Left cardiac atrium (tissue), 4 donors: ENCODE results near the gene ALOX12B. TPM values are rescaled to one million over a fixed set of nuclear protein-coding genes. Genes with fewer than 3 reads are reported as not detected.
"Not testable (repeated sequence)": the region's sequence is repeated elsewhere in the genome, so short reads cannot be mapped to it uniquely, and the experiment has no call there.

Source experiments
- ATAC-seq, 2 donors: fragments of 200-7000 bp; cut with Tn5 transposase; one replicate each; pipeline ENCODE4 v1.9.1; 2020; ENCODE audit warnings: mild to moderate bottlenecking in 2 of 2, moderate library complexity in 2 of 2
- DNase-seq: peaks from one replicate; pipeline ENCODE4 v3.0.0-alpha.2; 2020
- intact Hi-C, 2 donors: fragments of 100-400 bp; cut with DNase I; formaldehyde crosslinking; loops; one replicate each; pipeline versions ENCODE4 v1.14.1 to v1.15.1; 2022 to 2023
- microRNA-seq, 2 donors: library from miRNA; unstranded; fragments of <30 nt; microRNA quantifications; one replicate each; pipeline ENCODE4 v1.2.0, GENCODE V29; 2020
- total RNA-seq, 2 donors: library from RNA; stranded (reverse); fragmentation: NEBNext Ultra II Directional; extraction: Animal tissue kit (Norgen Biotek cat#: 25700); gene quantifications; one replicate each; pipeline ENCODE4 v1.2.1, GENCODE V29; 2021
- donor health status: DM: no; HTN: yes; CAD: no.
- donor health status: DM: no; HTN: yes; CAD: no; lungs with severe emphysema.
- donor health status: DM: yes; HTN: yes; CAD: no.
- donor health status: Dilated cardiomyopathy.

Gene ALOX12B
- total RNA-seq, 2 donors from 2014 or later = not detected

- intact Hi-C loops = no loop called here
- no peak for ATAC-seq
- DNase-seq = no peak
Measured at GRCh38 chr17:8032442-8032841, 55.1 kb downstream of the ALOX12B start.

- DNase-seq (no peak), ATAC-seq (no peak)
- intact Hi-C loops = no loop called here
Measured at GRCh38 chr17:8031950-8032349, 55.6 kb downstream of the ALOX12B start.

- ATAC-seq = no peak
- DNase-seq = no peak
- intact Hi-C loops = no loop called here
Measured at GRCh38 chr17:8031261-8031661, 56.3 kb downstream of the ALOX12B start.

GRCh38 chr17:8029121-8029520, 58.4 kb downstream of the ALOX12B start:
- intact Hi-C loops = no loop called here
- DNase-seq = no peak
- ATAC-seq = no peak

GRCh38 chr17:8025176-8025911, 62.2 kb downstream of the ALOX12B start:
- DNase-seq (no peak), ATAC-seq (no peak)
- intact Hi-C loops = no loop called here

GRCh38 chr17:8024161-8024560, 63.4 kb downstream of the ALOX12B start:
- intact Hi-C loops, DNase-seq, ATAC-seq: not testable (repeated sequence)

Small RNAs within 50 kb of the gene (microRNA-seq; reads per million reads assigned to microRNA genes)
- gene MIR4314 = 0 reads per million in 2 donors

Other genes starting within 250 kb of the ALOX12B start
- gene TMEM88, start 232.7 kb downstream of the ALOX12B start, total RNA-seq = 10 to 100 TPM; 32.5 to 33.6 TPM
- gene NAA38, start 230.2 kb downstream of the ALOX12B start, total RNA-seq = 10 to 100 TPM; 66.9 to 83.1 TPM
- 10 to 100 TPM; 15.6 to 17.1 TPM for gene CYB5D1, start 229.7 kb downstream of the ALOX12B start, total RNA-seq
- 10 to 100 TPM; 24.9 to 32.9 TPM for gene CHD3, start 198.9 kb downstream of the ALOX12B start, total RNA-seq
- 1 to 10 TPM; 1.1 to 1.3 TPM for gene RNF227, start 171.4 kb downstream of the ALOX12B start, total RNA-seq
- gene KCNAB3, start 157.9 kb downstream of the ALOX12B start, total RNA-seq = under 1 TPM; 0.71 to 0.97 TPM
- gene TRAPPC1, start 155.8 kb downstream of the ALOX12B start, total RNA-seq = 100 to 1,000 TPM in 1 of 2 donors, 10 to 100 TPM in 1; 79.6 to 107 TPM
- 10 to 100 TPM; 13.6 to 14.8 TPM for gene CNTROB, start 155.5 kb downstream of the ALOX12B start, total RNA-seq
- under 1 TPM; 0.10 to 0.38 TPM for gene GUCY2D, start 85.1 kb downstream of the ALOX12B start, total RNA-seq
- gene ALOX15B, start 48.7 kb downstream of the ALOX12B start, total RNA-seq = under 1 TPM in 1 of 2 donors, not detected in 1; 0.39 TPM
- not detected for gene ALOXE3, start 30.8 kb upstream of the ALOX12B start, total RNA-seq
- under 1 TPM; 0.38 to 0.47 TPM for gene HES7, start 36.4 kb upstream of the ALOX12B start, total RNA-seq
- gene PER1, start 64.7 kb upstream of the ALOX12B start, total RNA-seq = 100 to 1,000 TPM; 125 to 134 TPM
- gene VAMP2, start 75.2 kb upstream of the ALOX12B start, total RNA-seq = 10 to 100 TPM; 59.1 to 72.3 TPM
- gene TMEM107, start 88.7 kb upstream of the ALOX12B start, total RNA-seq = 1 to 10 TPM; 6.8 to 8.0 TPM
- gene BORCS6, start 102.5 kb upstream of the ALOX12B start, total RNA-seq = 1 to 10 TPM; 5.8 to 8.9 TPM
- 1 to 10 TPM; 1.4 to 1.5 TPM for gene AURKB, start 122.9 kb upstream of the ALOX12B start, total RNA-seq
- 10 to 100 TPM; 16.0 to 16.6 TPM for gene CTC1, start 160.3 kb upstream of the ALOX12B start, total RNA-seq
- gene PFAS, start 161.6 kb upstream of the ALOX12B start, total RNA-seq = 10 to 100 TPM; 13.5 to 24.1 TPM
- 10 to 100 TPM; 23.3 to 25.7 TPM for gene RANGRF, start 201.0 kb upstream of the ALOX12B start, total RNA-seq
- gene SLC25A35, start 207.7 kb upstream of the ALOX12B start, total RNA-seq = 1 to 10 TPM; 2.2 to 2.8 TPM
- 10 to 100 TPM; 14.3 to 27.4 TPM for gene ARHGEF15, start 222.5 kb upstream of the ALOX12B start, total RNA-seq